Keratinocyte (primary cell): ENCODE data around the gene CNKSR2. TPM values are rescaled to one million over a fixed set of nuclear protein-coding genes. Genes with fewer than 3 reads are reported as not detected.

Experiments
- DNase-seq: peaks from one replicate; pipeline ENCODE4 v3.0.0-alpha.2; 2011; ENCODE audit warnings: low read depth, missing footprints, low spot score
- FAIRE-seq: peaks from 2 replicates; lab custom pipeline; 2011; peaks lifted over from hg19 to GRCh38; lab: Jason Lieb, UNC
- H2AFZ ChIP-seq: 2 replicates; pipeline ENCODE4 v1.6.0; 2012; ENCODE audit warnings: low read length, control low read depth, inconsistent platforms; ENCODE audit not compliant: control insufficient read depth
- H3K27ac ChIP-seq: 2 replicates; pipeline ENCODE4 v1.5.1; 2011; ENCODE audit warnings: low read length; ENCODE audit not compliant: control insufficient read depth, insufficient read depth
- H3K27me3 ChIP-seq: 3 replicates; pipeline ENCODE4 v1.6.0; 2011; ENCODE audit warnings: low read length; ENCODE audit not compliant: control insufficient read depth, insufficient read depth; ENCODE audit errors: extremely low read depth
- H3K36me3 ChIP-seq, 2 experiments: 2 replicates in 1 of 2; 3 replicates in 1 of 2; pipeline ENCODE4 v1.5.1; 2011; ENCODE audit warnings: low read length in 2 of 2, mild to moderate bottlenecking in 1 of 2; ENCODE audit not compliant: control insufficient read depth in 2 of 2, insufficient read depth in 2 of 2; ENCODE audit errors: extremely low read depth in 1 of 2
- H3K4me1 ChIP-seq: 3 replicates; pipeline ENCODE4 v1.5.1; 2011; ENCODE audit warnings: low read length; ENCODE audit not compliant: control insufficient read depth, insufficient read depth; ENCODE audit errors: extremely low read depth
- H3K4me2 ChIP-seq: 3 replicates; pipeline ENCODE4 v1.6.0; 2011; ENCODE audit warnings: low read depth, low read length; ENCODE audit not compliant: control insufficient read depth, insufficient read depth; ENCODE audit errors: extremely low read depth
- H3K4me3 ChIP-seq, 3 experiments: fragments of 200-600 bp in 1 of 3; sonication (generic) in 1 of 3; 2 replicates in 2 of 3; 3 replicates in 1 of 3; pipeline ENCODE4 v1.5.1; 2011 to 2016; ENCODE audit warnings: low read length in 3 of 3, mild to moderate bottlenecking in 3 of 3, control low read depth in 2 of 3, inconsistent platforms in 1 of 3, low read depth in 1 of 3, mixed read lengths in 1 of 3, mixed run types in 1 of 3, moderate library complexity in 1 of 3; ENCODE audit not compliant: control insufficient read depth in 2 of 3, insufficient read depth in 2 of 3; ENCODE audit errors: extremely low read depth in 1 of 3
- H3K79me2 ChIP-seq: 2 replicates; pipeline ENCODE4 v1.6.0; 2012; ENCODE audit warnings: low read length; ENCODE audit not compliant: control insufficient read depth, insufficient read depth
- H3K9ac ChIP-seq: 3 replicates; pipeline ENCODE4 v1.6.0; 2011; ENCODE audit warnings: low read length; ENCODE audit not compliant: control insufficient read depth, insufficient read depth; ENCODE audit errors: extremely low read depth
- H3K9me1 ChIP-seq: 3 replicates; pipeline ENCODE4 v1.6.0; 2011; ENCODE audit warnings: low read length; ENCODE audit not compliant: control insufficient read depth, insufficient read depth; ENCODE audit errors: extremely low read depth
- H3K9me3 ChIP-seq: 2 replicates; pipeline ENCODE4 v1.5.1; 2012; ENCODE audit warnings: low read depth, low read length; ENCODE audit not compliant: control insufficient read depth
- H4K20me1 ChIP-seq: 3 replicates; pipeline ENCODE4 v1.6.0; 2011; ENCODE audit warnings: low read length; ENCODE audit not compliant: control insufficient read depth, insufficient read depth; ENCODE audit errors: extremely low read depth
- EZH2 ChIP-seq: IDR thresholded peaks from one replicate; pipeline ENCODE4 v1.6.1; 2012; ENCODE audit warnings: inconsistent platforms, mild to moderate bottlenecking, low read length, moderate library complexity
- dilution Hi-C: fragments of 300-500 bp; cut with MboI; formaldehyde crosslinking; loops from one replicate; pipeline ENCODE4 v1.7.0; 2020; ENCODE audit warnings: low sequenced_read_pairs; ENCODE audit not compliant: extremely low pct_ligation_motif_present
- polyA plus RNA-seq, 5 experiments: library from polyadenylated mRNA; depleted of rRNA in 3 of 5; stranded (reverse) in 3 of 5; stranded (forward) in 1 of 5; unstranded in 1 of 5; fragments of >200 nt; gene quantifications; 1 replicate in 1 of 5; 2 replicates in 3 of 5; 3 replicates in 1 of 5; pipeline versions ENCODE4 v1.2.1 to v1.2.3, GENCODE V29; 2011 to 2012; ENCODE audit warnings: missing spikeins in 2 of 5, low read depth in 1 of 5, low replicate concordance in 1 of 5
- TF ChIP-seq, protein P1 (sequence below), 3 experiments: IDR thresholded peaks in 1 of 3; conservative IDR thresholded peaks in 1 of 3; optimal IDR thresholded peaks in 1 of 3; 2 replicates in 2 of 3; 3 replicates in 1 of 3; pipeline versions ENCODE3 to v1.5.1; 2011; ENCODE audit warnings: low read length in 3 of 3, mild to moderate bottlenecking in 3 of 3, moderate library complexity in 2 of 3, control low read depth in 1 of 3, inconsistent platforms in 1 of 3; ENCODE audit not compliant: insufficient read depth in 2 of 3; ENCODE audit errors: extremely low read depth in 1 of 3

The CNKSR2 gene
- polyA plus RNA-seq, 1 donor (not counting 4 experiments of a cell fraction or from before 2014, with no cell fraction given), result 0.63 TPM

DNA sequence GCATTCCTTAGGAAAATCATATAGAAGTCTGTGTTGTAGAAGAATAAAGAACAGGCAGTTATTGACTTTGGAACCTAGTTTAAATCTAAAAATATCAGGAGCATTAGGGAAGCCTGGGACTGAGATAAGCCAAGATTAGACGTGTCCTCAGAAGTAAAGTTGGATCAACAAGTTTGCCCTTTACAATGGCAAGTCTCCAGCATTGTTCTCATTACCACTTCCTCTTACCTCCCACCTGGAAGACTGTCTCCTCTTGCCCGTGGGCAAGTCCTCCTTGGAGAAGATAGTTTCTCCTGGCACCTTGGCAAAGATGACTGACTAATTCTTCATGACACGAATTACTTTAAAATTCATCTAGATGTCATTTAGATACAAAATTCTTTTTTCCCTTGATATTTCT lies 37.8 kb downstream of the CNKSR2 start:
- peak; percentile 40 for DNase-seq
- TF ChIP-seq, protein P1, sequence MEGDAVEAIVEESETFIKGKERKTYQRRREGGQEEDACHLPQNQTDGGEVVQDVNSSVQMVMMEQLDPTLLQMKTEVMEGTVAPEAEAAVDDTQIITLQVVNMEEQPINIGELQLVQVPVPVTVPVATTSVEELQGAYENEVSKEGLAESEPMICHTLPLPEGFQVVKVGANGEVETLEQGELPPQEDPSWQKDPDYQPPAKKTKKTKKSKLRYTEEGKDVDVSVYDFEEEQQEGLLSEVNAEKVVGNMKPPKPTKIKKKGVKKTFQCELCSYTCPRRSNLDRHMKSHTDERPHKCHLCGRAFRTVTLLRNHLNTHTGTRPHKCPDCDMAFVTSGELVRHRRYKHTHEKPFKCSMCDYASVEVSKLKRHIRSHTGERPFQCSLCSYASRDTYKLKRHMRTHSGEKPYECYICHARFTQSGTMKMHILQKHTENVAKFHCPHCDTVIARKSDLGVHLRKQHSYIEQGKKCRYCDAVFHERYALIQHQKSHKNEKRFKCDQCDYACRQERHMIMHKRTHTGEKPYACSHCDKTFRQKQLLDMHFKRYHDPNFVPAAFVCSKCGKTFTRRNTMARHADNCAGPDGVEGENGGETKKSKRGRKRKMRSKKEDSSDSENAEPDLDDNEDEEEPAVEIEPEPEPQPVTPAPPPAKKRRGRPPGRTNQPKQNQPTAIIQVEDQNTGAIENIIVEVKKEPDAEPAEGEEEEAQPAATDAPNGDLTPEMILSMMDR (optimal IDR thresholded peaks at IDR 0.05 in 1 of 3, IDR thresholded peaks at IDR 0.05 in 1 of 3, conservative IDR thresholded peaks at IDR 0.05 in 1 of 3; ENCODE audit: extremely low read depth in 1 of 3, insufficient read depth in 2 of 3, low read length in 3 of 3), result no peak
- TF ChIP-seq EZH2, result no peak
- FAIRE-seq, result peak; percentile 64
- H2AFZ ChIP-seq, result no peak overlapping the region
- H3K4me1 ChIP-seq, result peaks cover 3% of the 10 kb centered on the region
- H3K4me3 ChIP-seq, result no peak overlapping the region
- no peaks in the 10 kb centered on the region for H3K27me3 ChIP-seq
- H3K27ac ChIP-seq, result peak overlapping the region; percentile 25
- no peaks in the 10 kb centered on the region for H3K9me1 ChIP-seq
- H3K9me3 ChIP-seq, result no peaks in the 10 kb centered on the region
- dilution Hi-C loops, result no loop called here
- no peaks in the 10 kb centered on the region for H4K20me1 ChIP-seq
- H3K9ac ChIP-seq, result no peak overlapping the region
- no peaks in the 10 kb centered on the region for H3K79me2 ChIP-seq
- H3K36me3 ChIP-seq, result no peaks in the 10 kb centered on the region
- peak overlapping the region; percentile 35 for H3K4me2 ChIP-seq

DNA sequence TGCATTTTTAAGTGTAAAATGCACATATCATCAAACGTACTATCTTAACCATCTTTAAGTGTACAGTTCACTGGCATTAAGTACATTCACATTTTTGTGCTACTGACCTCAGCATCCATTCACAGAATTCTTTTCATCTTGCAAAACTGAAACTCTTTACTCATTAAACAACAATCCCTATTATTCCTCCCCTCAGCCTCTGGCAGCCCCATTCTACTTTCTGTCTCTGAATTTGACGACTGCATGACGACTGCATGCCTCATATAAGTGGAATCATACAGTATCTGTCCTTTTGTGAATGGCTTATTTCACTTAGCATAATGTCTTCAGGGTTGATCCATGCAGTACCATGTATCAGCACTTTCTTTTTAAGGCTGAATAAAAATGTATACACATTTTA lies 38.7 kb downstream of the CNKSR2 start:
- Histone ChIP-seq H3K27ac (peak overlapping the region; percentile 18), H3K9ac (no peak overlapping the region), H3K4me3 (peak overlapping the region in 1 of 3 experiments; percentile 2), H3K4me1 (peaks cover 3% of the 10 kb centered on the region), H3K27me3 (no peaks in the 10 kb centered on the region), H2AFZ (no peak overlapping the region), H3K9me3 (no peaks in the 10 kb centered on the region), H3K9me1 (no peaks in the 10 kb centered on the region), H3K79me2 (no peaks in the 10 kb centered on the region), H3K4me2 (no peak overlapping the region), H4K20me1 (no peaks in the 10 kb centered on the region), H3K36me3 (no peaks in the 10 kb centered on the region)
- TF ChIP-seq, protein P1 (optimal IDR thresholded peaks at IDR 0.05 in 1 of 3, IDR thresholded peaks at IDR 0.05 in 1 of 3, conservative IDR thresholded peaks at IDR 0.05 in 1 of 3; ENCODE audit: extremely low read depth in 1 of 3, insufficient read depth in 2 of 3, low read length in 3 of 3), result no peak
- TF ChIP-seq EZH2, result no peak
- FAIRE-seq (no peak), DNase-seq (peak; percentile 15)
- dilution Hi-C loops, result no loop called here
